ENCODE results near the gene RPL37. TPM values are rescaled to one million over a fixed set of nuclear protein-coding genes. Genes with fewer than 3 reads are reported as not detected.

RPL37 gene
- total and polyA plus RNA-seq, 4 donors = 40.5 to 1,326 (median 722) TPM

DNA sequence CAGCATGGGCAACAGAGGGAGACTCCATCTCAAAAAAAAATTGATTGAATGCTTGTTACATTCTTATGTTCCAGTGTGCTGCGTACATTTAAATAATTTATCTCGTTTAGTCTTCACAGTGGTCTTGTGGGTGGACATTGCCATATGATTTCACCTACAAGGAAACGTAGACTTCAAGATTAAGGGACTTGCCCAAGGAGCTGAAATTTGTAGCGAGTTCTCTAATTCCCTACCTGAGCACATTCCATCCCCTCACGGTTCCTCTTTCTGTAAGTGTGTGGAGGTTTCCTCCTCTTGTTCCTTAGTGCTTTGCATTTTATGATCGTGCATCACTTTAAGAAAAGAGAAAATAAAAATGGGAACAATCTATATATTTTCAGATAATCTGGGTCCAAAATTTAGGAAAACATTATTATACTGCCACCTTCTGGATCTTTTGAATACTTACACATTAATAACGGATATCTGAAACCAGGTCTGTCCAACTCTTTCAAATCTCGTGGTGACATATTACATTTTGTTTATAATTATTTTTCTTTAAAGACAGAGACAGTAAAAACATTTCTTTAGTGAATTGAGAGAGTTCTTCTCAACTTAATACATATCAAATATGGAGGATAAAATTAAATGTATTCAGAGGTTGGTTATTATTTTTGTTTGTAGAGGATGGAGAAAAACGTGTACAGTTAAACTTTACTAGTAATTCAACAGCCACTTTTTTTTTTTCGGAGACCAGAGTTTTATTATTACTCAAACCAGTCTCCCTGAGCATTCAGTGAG is 44.3 kb upstream of the RPL37 start (continued):
- TF ChIP-seq, protein P1, sequence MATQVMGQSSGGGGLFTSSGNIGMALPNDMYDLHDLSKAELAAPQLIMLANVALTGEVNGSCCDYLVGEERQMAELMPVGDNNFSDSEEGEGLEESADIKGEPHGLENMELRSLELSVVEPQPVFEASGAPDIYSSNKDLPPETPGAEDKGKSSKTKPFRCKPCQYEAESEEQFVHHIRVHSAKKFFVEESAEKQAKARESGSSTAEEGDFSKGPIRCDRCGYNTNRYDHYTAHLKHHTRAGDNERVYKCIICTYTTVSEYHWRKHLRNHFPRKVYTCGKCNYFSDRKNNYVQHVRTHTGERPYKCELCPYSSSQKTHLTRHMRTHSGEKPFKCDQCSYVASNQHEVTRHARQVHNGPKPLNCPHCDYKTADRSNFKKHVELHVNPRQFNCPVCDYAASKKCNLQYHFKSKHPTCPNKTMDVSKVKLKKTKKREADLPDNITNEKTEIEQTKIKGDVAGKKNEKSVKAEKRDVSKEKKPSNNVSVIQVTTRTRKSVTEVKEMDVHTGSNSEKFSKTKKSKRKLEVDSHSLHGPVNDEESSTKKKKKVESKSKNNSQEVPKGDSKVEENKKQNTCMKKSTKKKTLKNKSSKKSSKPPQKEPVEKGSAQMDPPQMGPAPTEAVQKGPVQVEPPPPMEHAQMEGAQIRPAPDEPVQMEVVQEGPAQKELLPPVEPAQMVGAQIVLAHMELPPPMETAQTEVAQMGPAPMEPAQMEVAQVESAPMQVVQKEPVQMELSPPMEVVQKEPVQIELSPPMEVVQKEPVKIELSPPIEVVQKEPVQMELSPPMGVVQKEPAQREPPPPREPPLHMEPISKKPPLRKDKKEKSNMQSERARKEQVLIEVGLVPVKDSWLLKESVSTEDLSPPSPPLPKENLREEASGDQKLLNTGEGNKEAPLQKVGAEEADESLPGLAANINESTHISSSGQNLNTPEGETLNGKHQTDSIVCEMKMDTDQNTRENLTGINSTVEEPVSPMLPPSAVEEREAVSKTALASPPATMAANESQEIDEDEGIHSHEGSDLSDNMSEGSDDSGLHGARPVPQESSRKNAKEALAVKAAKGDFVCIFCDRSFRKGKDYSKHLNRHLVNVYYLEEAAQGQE (IDR thresholded peaks at IDR 0.05) = no peak
- TF ChIP-seq HNF4G (IDR thresholded peaks at IDR 0.05) = no peak

DNA sequence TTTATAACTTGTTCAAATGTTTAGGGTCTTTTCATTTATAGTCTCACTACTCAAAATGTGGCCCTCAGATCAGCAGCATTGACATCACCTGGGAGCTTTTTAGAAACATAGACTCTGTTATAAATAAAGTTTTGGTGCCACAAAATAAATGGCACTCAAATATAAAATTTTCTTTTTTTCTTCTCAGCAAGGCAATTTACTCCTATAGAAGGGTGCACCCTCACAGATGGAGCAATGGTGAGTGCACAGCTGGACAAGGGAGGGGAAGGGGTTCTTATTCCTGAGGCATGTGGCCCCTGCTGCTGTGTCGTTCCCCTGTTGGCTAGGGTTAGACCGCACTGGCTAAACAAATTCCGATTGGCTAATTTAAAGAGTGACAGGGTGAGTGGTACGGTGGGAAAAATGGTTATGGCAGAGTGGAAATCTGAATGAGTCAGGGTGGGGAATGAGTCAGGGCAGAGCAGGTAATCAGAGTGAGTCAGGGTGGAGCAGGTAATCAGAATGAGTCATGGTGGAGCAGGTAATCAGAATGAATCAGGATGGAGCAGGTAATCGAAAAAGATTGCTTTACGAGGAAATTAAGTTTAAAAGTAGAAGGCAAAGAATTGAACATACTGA is 42.5 kb upstream of the RPL37 start:
- H3K9me3 ChIP-seq (ENCODE audit: control insufficient read depth in 4 of 4, low read length in 3 of 4) = no peaks in the 10 kb centered on the region
- DNase-seq (ENCODE audit: low spot score) = no peak
- H3K9ac ChIP-seq (ENCODE audit: low read depth in 1 of 2, low read length in 2 of 2) = no peak overlapping the region
- 92% methylated on average over 6 of the region's 6 CpGs for WGBS
- no peak overlapping the region for H3K27ac ChIP-seq (ENCODE audit: low read depth in 1 of 2, low read length in 2 of 2)
- H3K4me1 ChIP-seq (ENCODE audit: control insufficient read depth in 4 of 4, insufficient read depth in 4 of 4, low read length in 3 of 4) = no peaks in the 10 kb centered on the region
- H3K36me3 ChIP-seq (ENCODE audit: control insufficient read depth in 4 of 4, insufficient read depth in 3 of 4, low read depth in 1 of 4, low read length in 3 of 4) = no peaks in the 10 kb centered on the region
- no peak overlapping the region for H3K4me3 ChIP-seq (ENCODE audit: low read depth in 1 of 3, low read length in 3 of 3)
- no peak for TF ChIP-seq RAD21 (IDR thresholded peaks at IDR 0.05)
- TF ChIP-seq EGR1 (IDR thresholded peaks at IDR 0.05; ENCODE audit: low read depth in 2 of 2) = no peak
- TF ChIP-seq SP1 (IDR thresholded peaks at IDR 0.05) = no peak
- TF ChIP-seq JUND (IDR thresholded peaks at IDR 0.05) = no peak
- TF ChIP-seq, protein P2, sequence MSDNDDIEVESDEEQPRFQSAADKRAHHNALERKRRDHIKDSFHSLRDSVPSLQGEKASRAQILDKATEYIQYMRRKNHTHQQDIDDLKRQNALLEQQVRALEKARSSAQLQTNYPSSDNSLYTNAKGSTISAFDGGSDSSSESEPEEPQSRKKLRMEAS (IDR thresholded peaks at IDR 0.05) = no peak
- TF ChIP-seq, protein P3, sequence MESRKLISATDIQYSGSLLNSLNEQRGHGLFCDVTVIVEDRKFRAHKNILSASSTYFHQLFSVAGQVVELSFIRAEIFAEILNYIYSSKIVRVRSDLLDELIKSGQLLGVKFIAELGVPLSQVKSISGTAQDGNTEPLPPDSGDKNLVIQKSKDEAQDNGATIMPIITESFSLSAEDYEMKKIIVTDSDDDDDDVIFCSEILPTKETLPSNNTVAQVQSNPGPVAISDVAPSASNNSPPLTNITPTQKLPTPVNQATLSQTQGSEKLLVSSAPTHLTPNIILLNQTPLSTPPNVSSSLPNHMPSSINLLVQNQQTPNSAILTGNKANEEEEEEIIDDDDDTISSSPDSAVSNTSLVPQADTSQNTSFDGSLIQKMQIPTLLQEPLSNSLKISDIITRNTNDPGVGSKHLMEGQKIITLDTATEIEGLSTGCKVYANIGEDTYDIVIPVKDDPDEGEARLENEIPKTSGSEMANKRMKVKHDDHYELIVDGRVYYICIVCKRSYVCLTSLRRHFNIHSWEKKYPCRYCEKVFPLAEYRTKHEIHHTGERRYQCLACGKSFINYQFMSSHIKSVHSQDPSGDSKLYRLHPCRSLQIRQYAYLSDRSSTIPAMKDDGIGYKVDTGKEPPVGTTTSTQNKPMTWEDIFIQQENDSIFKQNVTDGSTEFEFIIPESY (IDR thresholded peaks at IDR 0.05) = no peak
- TF ChIP-seq, protein P4, sequence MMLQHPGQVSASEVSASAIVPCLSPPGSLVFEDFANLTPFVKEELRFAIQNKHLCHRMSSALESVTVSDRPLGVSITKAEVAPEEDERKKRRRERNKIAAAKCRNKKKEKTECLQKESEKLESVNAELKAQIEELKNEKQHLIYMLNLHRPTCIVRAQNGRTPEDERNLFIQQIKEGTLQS (IDR thresholded peaks at IDR 0.05) = no peak
- TF ChIP-seq, protein P1 (IDR thresholded peaks at IDR 0.05) = no peak
- TF ChIP-seq, protein P5, sequence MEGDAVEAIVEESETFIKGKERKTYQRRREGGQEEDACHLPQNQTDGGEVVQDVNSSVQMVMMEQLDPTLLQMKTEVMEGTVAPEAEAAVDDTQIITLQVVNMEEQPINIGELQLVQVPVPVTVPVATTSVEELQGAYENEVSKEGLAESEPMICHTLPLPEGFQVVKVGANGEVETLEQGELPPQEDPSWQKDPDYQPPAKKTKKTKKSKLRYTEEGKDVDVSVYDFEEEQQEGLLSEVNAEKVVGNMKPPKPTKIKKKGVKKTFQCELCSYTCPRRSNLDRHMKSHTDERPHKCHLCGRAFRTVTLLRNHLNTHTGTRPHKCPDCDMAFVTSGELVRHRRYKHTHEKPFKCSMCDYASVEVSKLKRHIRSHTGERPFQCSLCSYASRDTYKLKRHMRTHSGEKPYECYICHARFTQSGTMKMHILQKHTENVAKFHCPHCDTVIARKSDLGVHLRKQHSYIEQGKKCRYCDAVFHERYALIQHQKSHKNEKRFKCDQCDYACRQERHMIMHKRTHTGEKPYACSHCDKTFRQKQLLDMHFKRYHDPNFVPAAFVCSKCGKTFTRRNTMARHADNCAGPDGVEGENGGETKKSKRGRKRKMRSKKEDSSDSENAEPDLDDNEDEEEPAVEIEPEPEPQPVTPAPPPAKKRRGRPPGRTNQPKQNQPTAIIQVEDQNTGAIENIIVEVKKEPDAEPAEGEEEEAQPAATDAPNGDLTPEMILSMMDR (IDR thresholded peaks at IDR 0.05; ENCODE audit: low read depth, low read length, missing input control) = no peak
- TF ChIP-seq HNF4G (IDR thresholded peaks at IDR 0.05) = no peak
- TF ChIP-seq FOXA1 (IDR thresholded peaks at IDR 0.05) = no peak
- no peaks in the 10 kb centered on the region for H3K27me3 ChIP-seq (ENCODE audit: control insufficient read depth in 4 of 4, insufficient read depth in 4 of 4, low read length in 3 of 4)

Measured in liver (tissue), 9 donors.